HCT116 (cell line): ENCODE results near the gene USH1G.

Source experiments
- TF ChIP-seq, protein P1 (sequence below), 3 experiments: fragments of 200-600 bp in 1 of 3; sonication (generic) in 1 of 3; IDR thresholded peaks in 2 of 3; conservative IDR thresholded peaks in 1 of 3; 2 replicates each; pipeline ENCODE4 v1.5.1; 2012 to 2017; ENCODE audit warnings: low read depth in 2 of 3, low read length in 2 of 3, antibody characterized with exemption in 1 of 3, borderline replicate concordance in 1 of 3, control low read depth in 1 of 3, mild to moderate bottlenecking in 1 of 3, mixed read lengths in 1 of 3, mixed run types in 1 of 3, moderate library complexity in 1 of 3; ENCODE audit not compliant: insufficient read depth in 1 of 3
- TF ChIP-seq, protein P2 (sequence below): IDR thresholded peaks from 2 replicates; pipeline ENCODE4 v1.6.1; 2011; ENCODE audit warnings: mild to moderate bottlenecking, low read length, moderate library complexity; ENCODE audit not compliant: insufficient replicate concordance; ENCODE audit errors: extremely low read depth

DNA sequence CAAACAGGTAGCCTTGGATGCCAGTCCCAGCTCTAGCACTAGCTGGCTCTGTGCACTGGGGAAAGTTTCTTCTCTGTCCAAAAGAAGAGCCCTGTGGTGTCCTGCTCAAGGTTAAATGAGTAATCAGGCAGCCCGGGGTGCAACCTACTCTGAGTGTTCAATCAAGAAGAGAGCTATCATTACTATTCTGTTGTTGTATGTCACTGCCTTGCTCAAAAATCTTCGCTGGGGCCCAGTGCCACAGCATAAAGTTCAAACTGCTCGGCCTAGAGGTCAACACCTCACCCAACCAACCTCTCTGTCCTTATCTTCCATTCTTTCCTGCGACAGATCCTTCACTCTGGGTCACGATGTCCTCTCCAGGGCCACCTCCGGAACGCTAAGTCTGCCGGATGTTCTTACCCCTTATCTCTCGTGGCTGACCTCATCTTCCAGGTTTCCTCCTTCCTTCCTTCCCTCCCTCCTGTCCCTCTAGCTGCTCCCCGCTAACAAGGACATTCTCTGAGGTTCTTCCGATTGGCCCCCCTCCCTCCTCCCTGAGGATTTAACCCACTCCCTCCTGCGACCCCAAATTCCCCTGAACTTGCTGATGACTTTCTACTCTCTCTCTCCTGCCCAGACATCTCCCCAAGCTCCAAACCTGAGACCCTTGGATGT, 54.7 kb downstream of the USH1G start:
- TF ChIP-seq, protein P1, sequence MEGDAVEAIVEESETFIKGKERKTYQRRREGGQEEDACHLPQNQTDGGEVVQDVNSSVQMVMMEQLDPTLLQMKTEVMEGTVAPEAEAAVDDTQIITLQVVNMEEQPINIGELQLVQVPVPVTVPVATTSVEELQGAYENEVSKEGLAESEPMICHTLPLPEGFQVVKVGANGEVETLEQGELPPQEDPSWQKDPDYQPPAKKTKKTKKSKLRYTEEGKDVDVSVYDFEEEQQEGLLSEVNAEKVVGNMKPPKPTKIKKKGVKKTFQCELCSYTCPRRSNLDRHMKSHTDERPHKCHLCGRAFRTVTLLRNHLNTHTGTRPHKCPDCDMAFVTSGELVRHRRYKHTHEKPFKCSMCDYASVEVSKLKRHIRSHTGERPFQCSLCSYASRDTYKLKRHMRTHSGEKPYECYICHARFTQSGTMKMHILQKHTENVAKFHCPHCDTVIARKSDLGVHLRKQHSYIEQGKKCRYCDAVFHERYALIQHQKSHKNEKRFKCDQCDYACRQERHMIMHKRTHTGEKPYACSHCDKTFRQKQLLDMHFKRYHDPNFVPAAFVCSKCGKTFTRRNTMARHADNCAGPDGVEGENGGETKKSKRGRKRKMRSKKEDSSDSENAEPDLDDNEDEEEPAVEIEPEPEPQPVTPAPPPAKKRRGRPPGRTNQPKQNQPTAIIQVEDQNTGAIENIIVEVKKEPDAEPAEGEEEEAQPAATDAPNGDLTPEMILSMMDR (IDR thresholded peaks at IDR 0.05 in 2 of 3, conservative IDR thresholded peaks at IDR 0.05 in 1 of 3; ENCODE audit: borderline replicate concordance in 1 of 3, insufficient read depth in 1 of 3, low read depth in 2 of 3, low read length in 2 of 3) = no peak
- TF ChIP-seq, protein P2, sequence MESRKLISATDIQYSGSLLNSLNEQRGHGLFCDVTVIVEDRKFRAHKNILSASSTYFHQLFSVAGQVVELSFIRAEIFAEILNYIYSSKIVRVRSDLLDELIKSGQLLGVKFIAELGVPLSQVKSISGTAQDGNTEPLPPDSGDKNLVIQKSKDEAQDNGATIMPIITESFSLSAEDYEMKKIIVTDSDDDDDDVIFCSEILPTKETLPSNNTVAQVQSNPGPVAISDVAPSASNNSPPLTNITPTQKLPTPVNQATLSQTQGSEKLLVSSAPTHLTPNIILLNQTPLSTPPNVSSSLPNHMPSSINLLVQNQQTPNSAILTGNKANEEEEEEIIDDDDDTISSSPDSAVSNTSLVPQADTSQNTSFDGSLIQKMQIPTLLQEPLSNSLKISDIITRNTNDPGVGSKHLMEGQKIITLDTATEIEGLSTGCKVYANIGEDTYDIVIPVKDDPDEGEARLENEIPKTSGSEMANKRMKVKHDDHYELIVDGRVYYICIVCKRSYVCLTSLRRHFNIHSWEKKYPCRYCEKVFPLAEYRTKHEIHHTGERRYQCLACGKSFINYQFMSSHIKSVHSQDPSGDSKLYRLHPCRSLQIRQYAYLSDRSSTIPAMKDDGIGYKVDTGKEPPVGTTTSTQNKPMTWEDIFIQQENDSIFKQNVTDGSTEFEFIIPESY = no peak
